HL-60/S4 (cell line): ENCODE measurements around the gene NKX1-1.

Experiments used
- in situ Hi-C: fragments of 300-500 bp; cut with MboI; formaldehyde crosslinking; loops from 2 replicates; pipeline ENCODE4 v1.14.3; 2022; ENCODE audit warnings: low sequenced_read_pairs

Gene NKX1-1

GRCh38 chr4:1417522-1418390, 11.5 kb upstream of the NKX1-1 start:
- in situ Hi-C loops = no loop called here

- in situ Hi-C loops = no loop called here
Observed at GRCh38 chr4:1416948-1417260, 10.7 kb upstream of the NKX1-1 start.

- in situ Hi-C loops = no loop called here
Observed at GRCh38 chr4:1416051-1416947, 10.1 kb upstream of the NKX1-1 start.

GRCh38 chr4:1415681-1415981, 9.4 kb upstream of the NKX1-1 start:
- in situ Hi-C loops = no loop called here

- in situ Hi-C loops = no loop called here
Observed at GRCh38 chr4:1414831-1415680, 8.8 kb upstream of the NKX1-1 start.

GRCh38 chr4:1413687-1414479, 7.6 kb upstream of the NKX1-1 start:
- in situ Hi-C loops = no loop called here

- in situ Hi-C loops = no loop called here
Observed at GRCh38 chr4:1413204-1413663, 7.0 kb upstream of the NKX1-1 start.

GRCh38 chr4:1412376-1413203, 6.3 kb upstream of the NKX1-1 start:
- in situ Hi-C loops = no loop called here

GRCh38 chr4:1411436-1412375, 5.5 kb upstream of the NKX1-1 start:
- in situ Hi-C loops = no loop called here

- in situ Hi-C loops = no loop called here
Observed at GRCh38 chr4:1410491-1411325, 4.5 kb upstream of the NKX1-1 start.

GRCh38 chr4:1409491-1410425, 3.5 kb upstream of the NKX1-1 start:
- in situ Hi-C loops = no loop called here

- in situ Hi-C loops = no loop called here
Observed at GRCh38 chr4:1409079-1409478, 2.8 kb upstream of the NKX1-1 start.

- in situ Hi-C loops = no loop called here
Observed at GRCh38 chr4:1408418-1408817, 2.2 kb upstream of the NKX1-1 start.

GRCh38 chr4:1407657-1408333, 1.6 kb upstream of the NKX1-1 start:
- in situ Hi-C loops = no loop called here

GRCh38 chr4:1406981-1407656, 877 bp upstream of the NKX1-1 start:
- in situ Hi-C loops = no loop called here
